A549 (cell line): ENCODE measurements around the gene ZDHHC24. TPM values are rescaled to one million over a fixed set of nuclear protein-coding genes. Genes with fewer than 3 reads are reported as not detected.

Source experiments
- ATAC-seq, 2 experiments: fragments of 200-7000 bp in 1 of 2; fragments of >200 bp in 1 of 2; cut with Nextera tagmentation in 1 of 2; cut with Tn5 transposase in 1 of 2; 3 replicates each; pipeline versions ENCODE4 v1.8.0 to v1.9.1; 2018 to 2020; ENCODE audit warnings: mild to moderate bottlenecking in 1 of 2, moderate library complexity in 1 of 2
- CTCF ChIA-PET: fragments of 300-600 bp; sonication (Branson Sonifier 250); formaldehyde crosslinking; extraction: SDS; loops from one replicate; lab custom pipeline; 2021; ENCODE audit warnings: antibody characterized with exemption, inconsistent platforms; lab: Yijun Ruan, JAX
- POLR2A ChIA-PET: fragments of 350-600 bp; formaldehyde crosslinking; extraction: SDS; loops from one replicate; lab custom pipeline; 2021; ENCODE audit warnings: antibody characterized with exemption, inconsistent platforms; lab: Yijun Ruan, JAX
- DNase-seq, 2 experiments: peaks; one replicate each; pipeline versions ENCODE4 v3.0.0 to v3.0.0-alpha.2; 2011 to 2016; ENCODE audit warnings: low read depth in 1 of 2, low spot score in 1 of 2
- FAIRE-seq: peaks from 2 replicates; lab custom pipeline; 2011; peaks lifted over from hg19 to GRCh38; lab: Jason Lieb, UNC
- H3K27ac ChIP-seq, 2 experiments: fragments of >200 bp; sonication (Bioruptor Twin); formaldehyde crosslinking; 3 replicates each; pipeline ENCODE4 v1.5.1; 2016 to 2017
- H3K4me1 ChIP-seq: fragments of >200 bp; sonication (Bioruptor Twin); formaldehyde crosslinking; 3 replicates; pipeline ENCODE4 v1.6.1; 2016
- H3K4me2 ChIP-seq: fragments of >200 bp; sonication (Bioruptor Twin); formaldehyde crosslinking; 3 replicates; pipeline ENCODE4 v1.6.1; 2016
- H3K4me3 ChIP-seq: fragments of >200 bp; sonication (Bioruptor Twin); formaldehyde crosslinking; 3 replicates; pipeline ENCODE4 v1.5.1; 2016
- H3K9me3 ChIP-seq: fragments of >200 bp; sonication (Bioruptor Twin); formaldehyde crosslinking; 3 replicates; pipeline ENCODE4 v1.6.1; 2016
- BHLHE40 ChIP-seq: IDR thresholded peaks from 2 replicates; pipeline ENCODE4 v1.6.1; 2012; ENCODE audit warnings: low read depth, low read length, inconsistent platforms
- CBX8 ChIP-seq: fragments of 200-600 bp; sonication (generic); IDR thresholded peaks from 2 replicates; pipeline ENCODE4 v1.6.1; 2016
- CEBPB ChIP-seq, 2 experiments: fragments of >200 bp in 1 of 2; sonication (Bioruptor Twin) in 1 of 2; formaldehyde crosslinking in 1 of 2; IDR thresholded peaks; 2 replicates each; pipeline ENCODE4 v1.6.1; 2012 to 2016
- CHD4 ChIP-seq: fragments of 200-600 bp; sonication (generic); IDR thresholded peaks from 2 replicates; pipeline ENCODE4 v1.6.1; 2016; ENCODE audit warnings: antibody characterized with exemption, mild to moderate bottlenecking, borderline replicate concordance
- EHF ChIP-seq: fragments of 250-450 bp; sonication (Bioruptor Pico); IDR thresholded peaks from 2 replicates; pipeline ENCODE4 v1.5.0; 2020; ENCODE audit warnings: mild to moderate bottlenecking
- ELK1 ChIP-seq: fragments of 150-350 bp; IDR thresholded peaks from 2 replicates; pipeline ENCODE4 v1.6.1; 2014; ENCODE audit warnings: low read depth, mild to moderate bottlenecking, low read length
- FOSL2 ChIP-seq, 2 experiments: fragments of 450-650 bp in 1 of 2; fragments of >200 bp in 1 of 2; sonication (Bioruptor Twin) in 1 of 2; formaldehyde crosslinking; IDR thresholded peaks; 2 replicates each; pipeline versions ENCODE4 v1.5.0 to v1.6.1; 2016 to 2020; ENCODE audit warnings: mild to moderate bottlenecking in 1 of 2, moderate library complexity in 1 of 2
- FOXS1 ChIP-seq: fragments of 250-450 bp; sonication (Bioruptor Pico); IDR thresholded peaks from 2 replicates; pipeline ENCODE4 v1.5.0; 2020; ENCODE audit warnings: mild to moderate bottlenecking, moderate library complexity
- GATA3 ChIP-seq: IDR thresholded peaks from 2 replicates; pipeline ENCODE4 v1.6.1; 2012; ENCODE audit warnings: borderline replicate concordance
- HEYL ChIP-seq: fragments of 250-450 bp; sonication (Bioruptor Pico); IDR thresholded peaks from 2 replicates; pipeline ENCODE4 v1.8.0; 2021; ENCODE audit warnings: mild to moderate bottlenecking, moderate library complexity
- JUNB ChIP-seq: fragments of >200 bp; sonication (Bioruptor Twin); formaldehyde crosslinking; IDR thresholded peaks from 2 replicates; pipeline ENCODE4 v1.6.1; 2016
- KDM5A ChIP-seq: fragments of 200-600 bp; sonication (generic); IDR thresholded peaks from 2 replicates; pipeline ENCODE4 v1.6.1; 2016; ENCODE audit warnings: antibody characterized with exemption, mild to moderate bottlenecking
- MAFK ChIP-seq: fragments of 450-650 bp; IDR thresholded peaks from 2 replicates; pipeline ENCODE4 v1.6.1; 2014; ENCODE audit not compliant: partially characterized antibody
- NFE2L2 ChIP-seq: fragments of 150-350 bp; conservative IDR thresholded peaks from 2 replicates; pipeline ENCODE4 v1.6.1; 2014; ENCODE audit warnings: low read length
- NPAS2 ChIP-seq: fragments of 250-450 bp; sonication (Bioruptor Pico); IDR thresholded peaks from 2 replicates; pipeline ENCODE4 v1.8.0; 2022; ENCODE audit warnings: mild to moderate bottlenecking, moderate library complexity, borderline replicate concordance
- POLR2AphosphoS2 ChIP-seq: conservative IDR thresholded peaks from 2 replicates; pipeline ENCODE4 v1.6.1; 2012; ENCODE audit warnings: low read length, improper control_type of control experiment, inconsistent platforms
- RAD21 ChIP-seq, 2 experiments: fragments of >200 bp in 1 of 2; sonication (Bioruptor Twin) in 1 of 2; formaldehyde crosslinking in 1 of 2; IDR thresholded peaks in 1 of 2; conservative IDR thresholded peaks in 1 of 2; 2 replicates in 1 of 2; 3 replicates in 1 of 2; pipeline ENCODE4 v1.6.1; 2012 to 2018; ENCODE audit warnings: inconsistent platforms in 1 of 2
- RCOR1 ChIP-seq: fragments of 150-350 bp; IDR thresholded peaks from 2 replicates; pipeline ENCODE4 v1.6.1; 2014; ENCODE audit warnings: antibody characterized with exemption, low read length, low read depth
- RNF2 ChIP-seq: fragments of 200-600 bp; sonication (generic); IDR thresholded peaks from 2 replicates; pipeline ENCODE4 v1.6.1; 2016; ENCODE audit warnings: low read depth, mild to moderate bottlenecking, antibody characterized with exemption, moderate library complexity, borderline replicate concordance
- ZFP36 ChIP-seq: fragments of 450-650 bp; IDR thresholded peaks from 2 replicates; pipeline ENCODE4 v1.6.1; 2014; ENCODE audit warnings: borderline replicate concordance; ENCODE audit not compliant: partially characterized antibody
- ZSCAN20 ChIP-seq: fragments of 250-450 bp; sonication (Bioruptor Pico); IDR thresholded peaks from 2 replicates; pipeline ENCODE4 v1.8.0; 2022; ENCODE audit warnings: mild to moderate bottlenecking, moderate library complexity
- WGBS: methylation state at CpG from one replicate; pipeline ENCODE4 v1.1.6; 2017; ENCODE audit errors: missing lambda C conversion rate; 5-methylcytosine and 5-hydroxymethylcytosine counted together
- polyA plus RNA-seq, 4 experiments: library from polyadenylated mRNA; depleted of rRNA in 3 of 4; stranded (reverse); fragments of >200 nt; fragmentation: RNase III in 1 of 4; extraction: RNeasy Plus Mini Kit Qiagen cat#74134 plus additional on column Dnase treatment in 1 of 4; gene quantifications; 2 replicates in 3 of 4; 3 replicates in 1 of 4; pipeline ENCODE4 v1.2.3, GENCODE V29; 2011 to 2017

The ZDHHC24 gene
- polyA plus RNA-seq, 2 of the 4 experiments (the other 2 are of a cell fraction) = 8.6 to 8.7 TPM

GRCh38 chr11:66548041-66548440, 2.2 kb upstream of the ZDHHC24 start:
- no peak overlapping the region for H3K27ac ChIP-seq
- no peak overlapping the region for H3K4me2 ChIP-seq
- ChIA-PET CTCF (interaction anchor here (1.2 kb wide), 1 partner anchor 30 kb away, joined by 4 read pairs; no protein-coding TSS in a partner anchor), POLR2A (interaction anchor here (0.6 kb wide), 1 partner anchor 64 kb away, joined by 6 read pairs; no protein-coding TSS in a partner anchor)
- DNase-seq (no peak), ATAC-seq (no peak), FAIRE-seq (no peak)
- TF ChIP-seq HEYL (CRISPR knock-in tag) (no peak), BHLHE40 (no peak), RAD21 (conservative IDR thresholded peaks at IDR 0.05 in 1 of 2, IDR thresholded peaks at IDR 0.05 in 1 of 2) (no peak), ZFP36 (no peak), FOSL2 (IDR thresholded peaks at IDR 0.05) (no peak), FOSL2 (CRISPR knock-in tag; IDR thresholded peaks at IDR 0.05) (no peak), JUNB (no peak), CEBPB (IDR thresholded peaks at IDR 0.05) (no peak), RNF2 (no peak), EHF (CRISPR knock-in tag) (no peak), KDM5A (no peak), CHD4 (no peak), ZSCAN20 (no peak), POLR2AphosphoS2 (no peak)
- no peaks in the 10 kb centered on the region for H3K9me3 ChIP-seq
- 46% methylated on average over 9 of the region's 11 CpGs for WGBS
- H3K4me1 ChIP-seq = peaks cover 17% of the 10 kb centered on the region
- H3K4me3 ChIP-seq = no peak overlapping the region

- CTCF ChIA-PET = no interaction called here
- DNase-seq (no peak), FAIRE-seq (no peak), ATAC-seq (no peak)
- 75% methylated on average over 3 of the region's 5 CpGs for WGBS
- no peaks in the 10 kb centered on the region for H3K9me3 ChIP-seq
- TF ChIP-seq MAFK (peak; percentile 55), JUNB (no peak)
- TF ChIP-seq, all 56 proteins: peak for 1
- Histone ChIP-seq H3K4me3 (no peak overlapping the region), H3K4me1 (peaks cover 17% of the 10 kb centered on the region), H3K27ac (no peak overlapping the region), H3K4me2 (no peak overlapping the region)
- POLR2A ChIA-PET = no interaction called here
Measured at GRCh38 chr11:66547662-66548009, 1.8 kb upstream of the ZDHHC24 start.

GRCh38 chr11:66546966-66547661, 1.3 kb upstream of the ZDHHC24 start:
- Histone ChIP-seq H3K4me3 (peak overlapping the region; percentile 85; the same call in 2 of the 3 replicates), H3K27ac (peak overlapping the region in 1 of 2 experiments; percentile 96; a peak in 4 of 6 replicates)
- no peak for ATAC-seq
- WGBS = 75% methylated on average over 12 of the region's 18 CpGs
- TF ChIP-seq GATA3 (no peak), FOXS1 (CRISPR knock-in tag) (no peak), NPAS2 (CRISPR knock-in tag) (no peak), MAFK (no peak), ELK1 (no peak), CHD4 (no peak), RCOR1 (no peak), NFE2L2 (no peak), CBX8 (no peak)
- TF ChIP-seq, all 56 proteins: peak for 0
- Histone ChIP-seq H3K4me2 (peak overlapping the region; percentile 90), H3K9me3 (no peaks in the 10 kb centered on the region), H3K4me1 (peaks cover 17% of the 10 kb centered on the region)
- no peak for FAIRE-seq
- no peak for DNase-seq
- ChIA-PET CTCF (interaction anchor here (1.3 to 1.7 kb wide), 2 partner anchors 45 to 132 kb away, joined by 5 to 6 read pairs; partner anchors contain the start of genes CCDC87 and CCS), POLR2A (interaction anchor here (1.0 to 2.0 kb wide), 4 partner anchors 17 to 69 kb away, joined by 3 to 11 read pairs (median 6); partner anchors contain the start of genes DPP3 and RBM14)
